Ishikawa (cell line): ENCODE results near the gene PPP1R1C.

ENCODE experiments used
- TAF1 ChIP-seq: IDR thresholded peaks from 2 replicates; pipeline ENCODE4 v1.6.1; 2012; ENCODE audit warnings: low read depth, mild to moderate bottlenecking
- TEAD4 ChIP-seq: IDR thresholded peaks from 2 replicates; pipeline ENCODE4 v1.6.1; 2012
- TF ChIP-seq, protein P1 (sequence below): IDR thresholded peaks from 2 replicates; pipeline ENCODE4 v1.6.1; 2012; ENCODE audit warnings: low read depth, mild to moderate bottlenecking

DNA sequence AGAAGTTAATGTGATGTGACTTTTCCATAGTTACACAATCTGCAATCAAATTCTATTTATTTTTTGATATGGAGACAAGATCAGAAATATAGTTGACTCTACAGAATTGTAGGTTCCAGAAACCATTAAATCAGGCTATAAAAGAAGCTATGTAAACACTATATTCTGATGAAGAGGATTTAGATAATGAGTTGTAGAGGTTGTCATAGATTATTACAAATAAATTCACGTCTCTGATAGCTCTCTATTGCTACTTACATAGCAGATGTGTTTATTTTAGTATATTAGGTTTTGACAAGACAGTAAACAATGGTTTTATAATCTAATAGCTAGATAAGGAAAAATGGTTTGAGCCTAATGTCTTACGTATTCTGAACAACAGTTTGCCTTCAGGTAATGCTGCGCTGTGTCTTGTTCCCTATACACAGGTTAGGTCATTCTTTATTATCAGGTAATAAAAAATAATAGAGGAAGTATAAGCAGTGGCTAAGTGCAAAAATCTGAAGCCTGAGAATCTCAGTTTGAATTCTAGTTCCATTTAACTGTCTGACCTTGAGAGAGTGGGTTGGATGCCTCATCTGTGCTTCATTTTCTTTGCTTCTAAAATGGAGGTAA lies 93.4 kb downstream of the PPP1R1C start:
- TF ChIP-seq TEAD4: no peak
- TF ChIP-seq TAF1: no peak
- TF ChIP-seq, protein P1, sequence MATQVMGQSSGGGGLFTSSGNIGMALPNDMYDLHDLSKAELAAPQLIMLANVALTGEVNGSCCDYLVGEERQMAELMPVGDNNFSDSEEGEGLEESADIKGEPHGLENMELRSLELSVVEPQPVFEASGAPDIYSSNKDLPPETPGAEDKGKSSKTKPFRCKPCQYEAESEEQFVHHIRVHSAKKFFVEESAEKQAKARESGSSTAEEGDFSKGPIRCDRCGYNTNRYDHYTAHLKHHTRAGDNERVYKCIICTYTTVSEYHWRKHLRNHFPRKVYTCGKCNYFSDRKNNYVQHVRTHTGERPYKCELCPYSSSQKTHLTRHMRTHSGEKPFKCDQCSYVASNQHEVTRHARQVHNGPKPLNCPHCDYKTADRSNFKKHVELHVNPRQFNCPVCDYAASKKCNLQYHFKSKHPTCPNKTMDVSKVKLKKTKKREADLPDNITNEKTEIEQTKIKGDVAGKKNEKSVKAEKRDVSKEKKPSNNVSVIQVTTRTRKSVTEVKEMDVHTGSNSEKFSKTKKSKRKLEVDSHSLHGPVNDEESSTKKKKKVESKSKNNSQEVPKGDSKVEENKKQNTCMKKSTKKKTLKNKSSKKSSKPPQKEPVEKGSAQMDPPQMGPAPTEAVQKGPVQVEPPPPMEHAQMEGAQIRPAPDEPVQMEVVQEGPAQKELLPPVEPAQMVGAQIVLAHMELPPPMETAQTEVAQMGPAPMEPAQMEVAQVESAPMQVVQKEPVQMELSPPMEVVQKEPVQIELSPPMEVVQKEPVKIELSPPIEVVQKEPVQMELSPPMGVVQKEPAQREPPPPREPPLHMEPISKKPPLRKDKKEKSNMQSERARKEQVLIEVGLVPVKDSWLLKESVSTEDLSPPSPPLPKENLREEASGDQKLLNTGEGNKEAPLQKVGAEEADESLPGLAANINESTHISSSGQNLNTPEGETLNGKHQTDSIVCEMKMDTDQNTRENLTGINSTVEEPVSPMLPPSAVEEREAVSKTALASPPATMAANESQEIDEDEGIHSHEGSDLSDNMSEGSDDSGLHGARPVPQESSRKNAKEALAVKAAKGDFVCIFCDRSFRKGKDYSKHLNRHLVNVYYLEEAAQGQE: no peak
